Kidney glomerular epithelial cell (primary cell): ENCODE results near the gene AIM2.
"Not testable (repeated sequence)": the region's sequence is repeated elsewhere in the genome, so short reads cannot be mapped to it uniquely, and the experiment has no call there.

ENCODE experiments used
- DNase-seq: peaks from one replicate; lab custom pipeline; 2025; lab: John Stamatoyannopoulos, UW

AIM2 gene

GRCh38 chr1:159079525-159079924, 3.0 kb upstream of the AIM2 start:
- no peak for DNase-seq

- no peak for DNase-seq
Observed at GRCh38 chr1:159077120-159077961, 775 bp upstream of the AIM2 start.

GRCh38 chr1:159071970-159072582, 4.5 kb downstream of the AIM2 start:
- DNase-seq: peak; percentile 54

- DNase-seq: no peak
Observed at GRCh38 chr1:159068886-159069285, 7.7 kb downstream of the AIM2 start.

GRCh38 chr1:159067699-159068621, 8.6 kb downstream of the AIM2 start:
- DNase-seq: no peak

- DNase-seq: no peak
Observed at GRCh38 chr1:159066108-159066507, 10.5 kb downstream of the AIM2 start.

- DNase-seq: no peak
Observed at GRCh38 chr1:159065106-159065505, 11.5 kb downstream of the AIM2 start.

GRCh38 chr1:159058751-159059150, 17.8 kb downstream of the AIM2 start:
- no peak for DNase-seq

- no peak for DNase-seq
Observed at GRCh38 chr1:159056069-159056698, 20.4 kb downstream of the AIM2 start.

- no peak for DNase-seq
Observed at GRCh38 chr1:159055181-159055641, 21.4 kb downstream of the AIM2 start.

GRCh38 chr1:159054427-159054826, 22.1 kb downstream of the AIM2 start:
- DNase-seq: peak; percentile 38

- no peak for DNase-seq
Observed at GRCh38 chr1:159051436-159051835, 25.1 kb downstream of the AIM2 start.

GRCh38 chr1:159046486-159046885, 30.1 kb downstream of the AIM2 start:
- DNase-seq: not testable (repeated sequence)

GRCh38 chr1:159040893-159041724, 35.5 kb downstream of the AIM2 start:
- no peak for DNase-seq

- peak; percentile 31 for DNase-seq
Observed at GRCh38 chr1:159040206-159040605, 36.4 kb downstream of the AIM2 start.

- DNase-seq: no peak
Observed at GRCh38 chr1:159030877-159031447, 45.6 kb downstream of the AIM2 start.

GRCh38 chr1:159030311-159030710, 46.3 kb downstream of the AIM2 start:
- DNase-seq: no peak

GRCh38 chr1:159026841-159027240, 49.7 kb downstream of the AIM2 start:
- DNase-seq: not testable (repeated sequence)

GRCh38 chr1:159025043-159025442, 51.5 kb downstream of the AIM2 start:
- no peak for DNase-seq

- DNase-seq: no peak
Observed at GRCh38 chr1:159023723-159024122, 52.8 kb downstream of the AIM2 start.
